Esophagus mucosa (tissue), 1 donor: ENCODE data around the gene ARFIP2. TPM values are rescaled to one million over a fixed set of nuclear protein-coding genes. Genes with fewer than 3 reads are reported as not detected.
A peak's percentile ranks its signal among the peaks of the same experiment; 100 is the strongest.

Experiments used
- ATAC-seq: fragments of 200-7000 bp; cut with Tn5 transposase; one replicate; pipeline ENCODE4 v1.9.1; 2020
- total RNA-seq: library from RNA; stranded (reverse); gene quantifications from one replicate; pipeline ENCODE4 v1.2.4, GENCODE V29; 2023
- donor health status: DM: yes; HTN: yes; CAD: no.

ARFIP2 gene
- total RNA-seq, 1 donor from 2014 or later: 36.3 TPM

- ATAC-seq: no peak
Measured at GRCh38 chr11:6440906-6441358, 40.2 kb downstream of the ARFIP2 start, which contains the start of gene HPX. TSS of gene HPX (minus strand) at chr11:6440987. CDS start at chr11:6440963, 24 bp downstream.

GRCh38 chr11:6438979-6439571, 42.1 kb downstream of the ARFIP2 start:
- ATAC-seq: peak; percentile 65

- ATAC-seq: no peak
Measured at GRCh38 chr11:6437993-6438392, 43.1 kb downstream of the ARFIP2 start.

- ATAC-seq: no peak
Measured at GRCh38 chr11:6437423-6437822, 43.7 kb downstream of the ARFIP2 start.

GRCh38 chr11:6433998-6434660, 47.0 kb downstream of the ARFIP2 start:
- ATAC-seq: no peak

- no peak for ATAC-seq
Measured at GRCh38 chr11:6431861-6432260, 49.3 kb downstream of the ARFIP2 start.

- ATAC-seq: no peak
Measured at GRCh38 chr11:6427516-6427915, 53.6 kb downstream of the ARFIP2 start.

Other genes starting within 250 kb of the ARFIP2 start
- 13.2 TPM for gene FHIP1B, start 246.7 kb downstream of the ARFIP2 start, total RNA-seq
- 0.08 TPM for gene CNGA4, start 242.2 kb downstream of the ARFIP2 start, total RNA-seq
- not detected for gene CCKBR, start 221.5 kb downstream of the ARFIP2 start, total RNA-seq
- 11.8 TPM for gene CAVIN3, start 160.8 kb downstream of the ARFIP2 start, total RNA-seq
- gene SMPD1, start 90.9 kb downstream of the ARFIP2 start, total RNA-seq: 10.3 TPM
- gene APBB1, start 62.2 kb downstream of the ARFIP2 start, total RNA-seq: 2.6 TPM
- gene HPX, start 40.3 kb downstream of the ARFIP2 start, total RNA-seq: 0.64 TPM
- 2.7 TPM for gene TRIM3, start 7.4 kb downstream of the ARFIP2 start, total RNA-seq
- gene TIMM10B, start 170 bp upstream of the ARFIP2 start, total RNA-seq: 24.8 TPM
- gene DNHD1, start 15.9 kb upstream of the ARFIP2 start, total RNA-seq: 4.9 TPM
- 13.2 TPM for gene RRP8, start 122.3 kb upstream of the ARFIP2 start, total RNA-seq
- 32.4 TPM for gene ILK, start 122.4 kb upstream of the ARFIP2 start, total RNA-seq
- 101 TPM for gene TAF10, start 130.9 kb upstream of the ARFIP2 start, total RNA-seq
- gene TPP1, start 138.1 kb upstream of the ARFIP2 start, total RNA-seq: 38.7 TPM
- gene DCHS1, start 174.5 kb upstream of the ARFIP2 start, total RNA-seq: 1.4 TPM
- gene MRPL17, start 202.0 kb upstream of the ARFIP2 start, total RNA-seq: 37.1 TPM